GM18868 (cell line): ENCODE measurements around the gene SPHK1.

Experiments
- ATAC-seq: cut with Tn5 transposase; IDR thresholded peaks from one replicate; pipeline ENCODE4 v1.9.1; 2021; ENCODE audit warnings: mild to moderate bottlenecking, moderate library complexity; ENCODE audit not compliant: unreplicated experiment

SPHK1 gene

DNA sequence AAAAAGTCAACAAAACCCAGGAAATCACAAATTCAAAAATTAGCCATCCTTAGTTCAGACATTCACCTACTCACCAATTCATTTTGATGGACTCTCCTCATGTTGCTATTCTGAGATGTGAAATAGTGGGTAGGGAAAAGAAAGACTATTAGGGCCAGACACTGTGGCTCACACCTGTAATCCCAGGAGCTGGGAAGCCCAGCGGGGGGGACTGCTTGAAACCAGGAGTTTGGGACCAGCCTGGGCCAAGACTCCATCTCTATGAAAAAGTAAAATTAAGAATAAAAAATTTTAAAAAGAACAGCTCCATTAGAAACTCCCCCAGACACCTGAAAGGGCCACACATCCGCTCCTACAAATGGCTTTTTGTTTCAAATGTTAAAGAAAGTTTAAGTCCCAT is 47.1 kb downstream of the SPHK1 start:
- ATAC-seq, result no peak

GRCh38 chr17:76432004-76432403 is 47.6 kb downstream of the SPHK1 start:
- ATAC-seq, result no peak

DNA sequence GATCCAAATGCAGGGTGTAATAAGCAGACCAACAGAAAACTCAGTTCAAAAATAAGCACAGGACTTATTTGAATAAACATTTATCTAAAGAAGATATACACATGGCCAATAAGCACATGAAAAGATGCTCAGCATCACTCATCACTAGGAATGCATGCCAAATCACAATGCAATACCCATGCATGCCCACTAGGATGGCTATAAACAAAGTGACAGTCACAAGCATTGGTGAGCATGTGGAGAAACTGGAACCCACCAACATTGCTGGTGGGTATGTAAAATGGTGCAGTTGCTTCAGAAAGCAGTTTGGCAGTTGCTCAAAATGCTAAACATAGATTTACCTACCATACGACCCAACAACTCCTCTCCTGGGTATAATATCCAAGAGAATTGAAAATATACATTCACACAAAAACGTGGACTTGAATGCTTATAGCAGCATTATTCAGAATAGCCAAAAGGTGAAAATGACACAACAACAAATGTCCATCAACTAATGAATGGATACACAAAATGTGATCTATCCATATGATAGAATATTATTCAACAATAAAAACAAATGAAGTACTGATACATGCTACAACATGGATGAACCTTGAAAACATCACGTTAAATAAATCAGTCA is 48.4 kb downstream of the SPHK1 start:
- ATAC-seq, result no peak

- ATAC-seq, result no peak
Measured at GRCh38 chr17:76433693-76434092, 49.3 kb downstream of the SPHK1 start.

GRCh38 chr17:76434870-76435269 is 50.5 kb downstream of the SPHK1 start:
- no peak for ATAC-seq

- no peak for ATAC-seq
Measured at GRCh38 chr17:76435751-76436150, 51.3 kb downstream of the SPHK1 start.
